Neural progenitor cell (in vitro differentiated cells): ENCODE data around the gene OTOGL. TPM values are rescaled to one million over a fixed set of nuclear protein-coding genes. Genes with fewer than 3 reads are reported as not detected.

Source experiments
- DNase-seq: peaks from one replicate; pipeline ENCODE4 v3.0.0-alpha.2; 2016; ENCODE audit warnings: low spot score
- H2AFZ ChIP-seq: fragments of 200-600 bp; sonication (generic); replicated peaks from 2 replicates; pipeline ENCODE4 v1.6.1; 2016; ENCODE audit warnings: antibody characterized with exemption
- H3F3A ChIP-seq: fragments of 200-600 bp; sonication (generic); 2 replicates; pipeline ENCODE4 v1.6.1; 2016; ENCODE audit warnings: antibody characterized with exemption, low read depth
- H3K27ac ChIP-seq: fragments of 200-600 bp; sonication (generic); 2 replicates; pipeline ENCODE4 v1.5.1; 2016; ENCODE audit warnings: mild to moderate bottlenecking
- H3K27me3 ChIP-seq: fragments of 200-600 bp; sonication (generic); 2 replicates; pipeline ENCODE4 v1.6.1; 2016; ENCODE audit warnings: mild to moderate bottlenecking, moderate library complexity
- H3K36me3 ChIP-seq: fragments of 200-600 bp; sonication (generic); 2 replicates; pipeline ENCODE4 v1.5.1; 2016
- H3K4me1 ChIP-seq: fragments of 200-600 bp; sonication (generic); 2 replicates; pipeline ENCODE4 v1.6.1; 2016; ENCODE audit warnings: mixed run types
- H3K4me2 ChIP-seq: fragments of 200-600 bp; sonication (generic); 2 replicates; pipeline ENCODE4 v1.6.1; 2016
- H3K4me3 ChIP-seq: fragments of 200-600 bp; sonication (generic); 2 replicates; pipeline ENCODE4 v1.5.1; 2016
- H3K79me2 ChIP-seq: fragments of 200-600 bp; sonication (generic); 2 replicates; pipeline ENCODE4 v1.6.1; 2016; ENCODE audit warnings: low read depth
- H3K9ac ChIP-seq: fragments of 200-600 bp; sonication (generic); 2 replicates; pipeline ENCODE4 v1.6.1; 2016
- H3K9me3 ChIP-seq: fragments of 200-600 bp; sonication (generic); 2 replicates; pipeline ENCODE4 v1.5.1; 2016; ENCODE audit warnings: low read depth
- H4K20me1 ChIP-seq: fragments of 200-600 bp; sonication (generic); 2 replicates; pipeline ENCODE4 v1.6.1; 2016; ENCODE audit warnings: low read depth
- H3K27ac Mint-ChIP-seq: 3 replicates; pipeline ENCODE4 v1.8.0; 2021; ENCODE audit warnings: mixed read lengths
- H3K27me3 Mint-ChIP-seq: 2 replicates; pipeline ENCODE4 v1.8.0; 2022; ENCODE audit warnings: low read depth, mild to moderate bottlenecking, inconsistent platforms, moderate library complexity, mixed read lengths; ENCODE audit not compliant: insufficient read depth
- H3K36me3 Mint-ChIP-seq: 3 replicates; pipeline ENCODE4 v1.8.0; 2021; ENCODE audit warnings: mixed read lengths
- H3K4me1 Mint-ChIP-seq: 3 replicates; pipeline ENCODE4 v1.8.0; 2021; ENCODE audit warnings: mixed read lengths
- H3K4me3 Mint-ChIP-seq: 3 replicates; pipeline ENCODE4 v1.8.0; 2021; ENCODE audit warnings: mild to moderate bottlenecking, moderate library complexity, mixed read lengths
- H3K9me3 Mint-ChIP-seq: 3 replicates; pipeline ENCODE4 v1.8.0; 2020; ENCODE audit warnings: mixed read lengths
- CTCF ChIP-seq: fragments of 200-600 bp; sonication (generic); IDR thresholded peaks from 2 replicates; pipeline ENCODE4 v1.5.1; 2017; ENCODE audit warnings: antibody characterized with exemption, mild to moderate bottlenecking
- EZH2 ChIP-seq: fragments of 200-600 bp; sonication (generic); IDR thresholded peaks from 2 replicates; pipeline ENCODE4 v1.6.1; 2017; ENCODE audit warnings: antibody characterized with exemption, mild to moderate bottlenecking, moderate library complexity
- EZH2phosphoT487 ChIP-seq: fragments of 200-600 bp; sonication (generic); IDR thresholded peaks from 2 replicates; pipeline ENCODE4 v1.6.1; 2017; ENCODE audit warnings: antibody characterized with exemption
- total RNA-seq: library from RNA; depleted of rRNA; stranded (reverse); fragments of >200 nt; gene quantifications from 2 replicates; pipeline ENCODE4 v1.2.3, GENCODE V29; 2015; ENCODE audit warnings: low replicate concordance

The OTOGL gene
- total RNA-seq, 1 donor from 2014 or later: 0.13 TPM

- TF ChIP-seq EZH2phosphoT487 (no peak), CTCF (no peak), EZH2 (no peak)
- no peak overlapping the region for H3K27ac Mint-ChIP-seq
- H3K4me3 Mint-ChIP-seq: no peak overlapping the region
- H3K4me3 ChIP-seq: no peak overlapping the region
- no peaks in the 10 kb centered on the region for H3K27me3 Mint-ChIP-seq
- no peak overlapping the region for H2AFZ ChIP-seq
- no peak overlapping the region for H3K9ac ChIP-seq
- no peaks in the 10 kb centered on the region for H3K4me1 ChIP-seq
- no peaks in the 10 kb centered on the region for H3K27me3 ChIP-seq
- H3K9me3 Mint-ChIP-seq: peaks cover 7% of the 10 kb centered on the region
- H4K20me1 ChIP-seq: no peaks in the 10 kb centered on the region
- no peak for DNase-seq
- H3F3A ChIP-seq: no peaks in the 10 kb centered on the region
- H3K36me3 ChIP-seq: no peaks in the 10 kb centered on the region
- H3K27ac ChIP-seq: no peak overlapping the region
- no peaks in the 10 kb centered on the region for H3K9me3 ChIP-seq
- H3K4me1 Mint-ChIP-seq: no peaks in the 10 kb centered on the region
- H3K79me2 ChIP-seq: no peaks in the 10 kb centered on the region
- H3K4me2 ChIP-seq: no peak overlapping the region
- no peaks in the 10 kb centered on the region for H3K36me3 Mint-ChIP-seq
These were observed 30.7 kb downstream of the OTOGL start for GRCh38 chr12:80129895-80130530.

- Mint-ChIP-seq H3K27ac (no peak overlapping the region), H3K27me3 (no peaks in the 10 kb centered on the region), H3K9me3 (no peaks in the 10 kb centered on the region), H3K4me1 (no peaks in the 10 kb centered on the region), H3K4me3 (no peak overlapping the region), H3K36me3 (no peaks in the 10 kb centered on the region)
- no peaks in the 10 kb centered on the region for H3F3A ChIP-seq
- no peaks in the 10 kb centered on the region for H4K20me1 ChIP-seq
- H3K27me3 ChIP-seq: no peaks in the 10 kb centered on the region
- no peaks in the 10 kb centered on the region for H3K79me2 ChIP-seq
- no peaks in the 10 kb centered on the region for H3K36me3 ChIP-seq
- no peaks in the 10 kb centered on the region for H3K9me3 ChIP-seq
- H3K9ac ChIP-seq: no peak overlapping the region
- DNase-seq: no peak
- no peak overlapping the region for H3K4me2 ChIP-seq
- H3K4me3 ChIP-seq: no peak overlapping the region
- H2AFZ ChIP-seq: no peak overlapping the region
- no peaks in the 10 kb centered on the region for H3K4me1 ChIP-seq
- no peak overlapping the region for H3K27ac ChIP-seq
- TF ChIP-seq EZH2phosphoT487: no peak
- no peak for TF ChIP-seq CTCF
- TF ChIP-seq EZH2: no peak
These were observed 36.3 kb downstream of the OTOGL start for GRCh38 chr12:80135624-80136023.

DNA sequence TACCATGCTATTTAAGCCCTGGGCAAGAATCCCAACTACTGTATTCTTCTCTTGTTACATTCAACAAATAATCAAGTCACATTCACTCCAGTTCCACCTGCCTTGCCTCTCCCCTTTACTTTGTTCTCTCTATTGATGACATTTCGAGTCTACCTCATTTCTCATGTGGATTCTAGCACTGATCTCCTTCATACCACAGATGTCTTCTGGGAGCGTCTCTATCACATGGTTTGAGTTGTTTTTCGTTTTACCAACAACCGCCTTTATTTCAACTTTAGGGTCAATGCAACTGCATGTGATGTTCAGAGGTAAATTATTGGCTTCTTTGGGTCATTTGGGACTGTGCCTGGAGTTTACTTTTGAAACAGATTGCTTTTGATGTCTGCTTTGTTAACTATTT is 40.7 kb downstream of the OTOGL start:
- DNase-seq: no peak
- H3K79me2 ChIP-seq: no peaks in the 10 kb centered on the region
- Mint-ChIP-seq H3K9me3 (no peaks in the 10 kb centered on the region), H3K4me3 (no peak overlapping the region), H3K27ac (no peak overlapping the region), H3K27me3 (no peaks in the 10 kb centered on the region), H3K4me1 (no peaks in the 10 kb centered on the region), H3K36me3 (no peaks in the 10 kb centered on the region)
- H3K27ac ChIP-seq: no peak overlapping the region
- H3F3A ChIP-seq: no peaks in the 10 kb centered on the region
- H3K4me3 ChIP-seq: no peak overlapping the region
- H4K20me1 ChIP-seq: no peaks in the 10 kb centered on the region
- no peak overlapping the region for H3K4me2 ChIP-seq
- no peaks in the 10 kb centered on the region for H3K4me1 ChIP-seq
- TF ChIP-seq EZH2 (no peak), CTCF (no peak), EZH2phosphoT487 (no peak)
- no peaks in the 10 kb centered on the region for H3K9me3 ChIP-seq
- H3K9ac ChIP-seq: no peak overlapping the region
- no peaks in the 10 kb centered on the region for H3K27me3 ChIP-seq
- H2AFZ ChIP-seq: no peak overlapping the region
- H3K36me3 ChIP-seq: no peaks in the 10 kb centered on the region
